ENCODE measurements around the gene CYP21A2. TPM values are rescaled to one million over a fixed set of nuclear protein-coding genes. Genes with fewer than 3 reads are reported as not detected.

CYP21A2 gene
- total and polyA plus RNA-seq, 2 of the 8 experiments (the other 6 are each of a cell fraction or from before 2014, with no cell fraction given), result 0.22 to 0.23 TPM

DNA sequence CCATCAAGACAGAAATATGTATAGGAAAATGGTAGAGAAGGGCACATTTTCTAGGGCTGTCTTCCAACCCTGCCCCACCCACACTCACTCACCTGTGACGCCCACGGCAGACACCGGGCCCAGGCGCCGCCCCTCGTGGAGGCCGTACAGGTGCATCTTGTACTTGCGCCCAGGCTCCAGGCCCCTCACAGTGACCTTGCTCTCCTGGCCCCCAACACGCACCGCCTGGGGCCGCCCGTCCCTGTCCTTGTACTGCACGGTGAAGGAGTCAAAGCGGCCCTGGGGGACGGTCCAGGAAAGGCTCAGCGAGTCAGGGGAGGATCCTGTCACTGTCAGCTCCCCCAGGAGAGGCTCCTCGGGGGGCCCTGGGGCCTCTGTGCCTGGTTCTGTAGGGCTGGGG is 19.8 kb downstream of the CYP21A2 start:
- no peaks in the 10 kb centered on the region for H3K36me3 ChIP-seq (ENCODE audit: control insufficient read depth in 2 of 4, insufficient read depth in 4 of 4, low read length in 3 of 4)
- H2BK15ac ChIP-seq (ENCODE audit: low read length), result no peak overlapping the region
- no peaks in the 10 kb centered on the region for H3K9me3 ChIP-seq (ENCODE audit: insufficient read depth in 2 of 2, low read depth in 1 of 2, low read length in 1 of 2)
- H3K79me1 ChIP-seq (ENCODE audit: low read depth, low read length), result no peaks in the 10 kb centered on the region
- no peak overlapping the region for H3K56ac ChIP-seq (replicated peaks; ENCODE audit: insufficient read length, low read depth, low read length)
- no peak overlapping the region for H3K23ac ChIP-seq (ENCODE audit: insufficient read length)
- H3K4me2 ChIP-seq (ENCODE audit: insufficient read depth in 1 of 2, low read depth in 2 of 2, low read length in 2 of 2), result no peak overlapping the region
- no peak overlapping the region for H2BK20ac ChIP-seq (ENCODE audit: low read length)
- no peak overlapping the region for H4K91ac ChIP-seq (replicated peaks; ENCODE audit: insufficient read length, low read length)
- DNase-seq (ENCODE audit: low read depth in 1 of 2, low spot score in 2 of 2), result no peak
- POLR2A ChIA-PET (ENCODE audit: partially characterized antibody), result interaction anchor here (1.7 kb wide), 1 partner anchor 12 kb away, joined by 3 read pairs; no protein-coding TSS in a partner anchor
- H3K18ac ChIP-seq (ENCODE audit: extremely low read depth, low read length), result no peak overlapping the region
- no peak overlapping the region for H2BK5ac ChIP-seq (ENCODE audit: low read depth, low read length)
- no peak overlapping the region for H3K4me3 ChIP-seq (ENCODE audit: extremely low read depth in 1 of 4, insufficient read depth in 2 of 4, low read depth in 3 of 4, low read length in 4 of 4)
- no peak overlapping the region for H4K8ac ChIP-seq (ENCODE audit: extremely low read depth, insufficient read depth, low read length)
- no peak for FAIRE-seq
- H2AFZ ChIP-seq (ENCODE audit: low read length), result no peak overlapping the region
- no peaks in the 10 kb centered on the region for H4K20me1 ChIP-seq (replicated peaks in 1 of 2; ENCODE audit: control insufficient read depth in 1 of 2, insufficient read depth in 2 of 2, low read length in 2 of 2)
- no peak overlapping the region for H3K27ac ChIP-seq (ENCODE audit: low read depth, low read length)
- no peak overlapping the region for H2BK120ac ChIP-seq (replicated peaks; ENCODE audit: low read depth, low read length)
- no peaks in the 10 kb centered on the region for H3K23me2 ChIP-seq (ENCODE audit: low read depth, low read length)
- no peak overlapping the region for H3K4ac ChIP-seq (replicated peaks; ENCODE audit: insufficient read length, low read depth, low read length)
- WGBS, 2 experiments (ENCODE audit: extremely low coverage in 1 of 2, insufficient coverage in 1 of 2, insufficient read length in 1 of 2, insufficient replicate concordance in 2 of 2, low coverage in 1 of 2, low lambda C conversion rate in 2 of 2, missing lambda C conversion rate in 1 of 2), result 81% methylated on average over 16 of the region's 17 CpGs; no CpG with 5 or more reads in 1 of the 2 experiments
- H3K27me3 ChIP-seq (replicated peaks in 1 of 4; ENCODE audit: control insufficient read depth in 3 of 4, extremely low read depth in 1 of 4, insufficient read depth in 3 of 4, low read length in 3 of 4), result no peaks in the 10 kb centered on the region
- H3K4me1 ChIP-seq (replicated peaks in 1 of 4; ENCODE audit: control insufficient read depth in 3 of 4, insufficient read depth in 4 of 4, low read length in 3 of 4), result no peaks in the 10 kb centered on the region
- no peak overlapping the region for H2AK5ac ChIP-seq (ENCODE audit: low read depth, low read length)
- CTCF ChIA-PET (ENCODE audit: partially characterized antibody), result interaction anchor here (4.1 kb wide), 1 partner anchor 10 kb away, joined by 38 read pairs; no protein-coding TSS in a partner anchor
- H3K14ac ChIP-seq (ENCODE audit: insufficient read length), result no peak overlapping the region
- H4K5ac ChIP-seq (ENCODE audit: insufficient read length, low read depth, low read length), result no peak overlapping the region
- H2BK12ac ChIP-seq (ENCODE audit: low read depth, low read length), result no peak overlapping the region
- H3K9ac ChIP-seq (replicated peaks in 1 of 4; ENCODE audit: extremely low read depth in 1 of 4, low read depth in 3 of 4, low read length in 3 of 4), result no peak overlapping the region
- H3K79me2 ChIP-seq (ENCODE audit: control insufficient read depth in 1 of 2, insufficient read depth in 2 of 2, low read length in 2 of 2), result no peaks in the 10 kb centered on the region
- TF ChIP-seq, protein P1, sequence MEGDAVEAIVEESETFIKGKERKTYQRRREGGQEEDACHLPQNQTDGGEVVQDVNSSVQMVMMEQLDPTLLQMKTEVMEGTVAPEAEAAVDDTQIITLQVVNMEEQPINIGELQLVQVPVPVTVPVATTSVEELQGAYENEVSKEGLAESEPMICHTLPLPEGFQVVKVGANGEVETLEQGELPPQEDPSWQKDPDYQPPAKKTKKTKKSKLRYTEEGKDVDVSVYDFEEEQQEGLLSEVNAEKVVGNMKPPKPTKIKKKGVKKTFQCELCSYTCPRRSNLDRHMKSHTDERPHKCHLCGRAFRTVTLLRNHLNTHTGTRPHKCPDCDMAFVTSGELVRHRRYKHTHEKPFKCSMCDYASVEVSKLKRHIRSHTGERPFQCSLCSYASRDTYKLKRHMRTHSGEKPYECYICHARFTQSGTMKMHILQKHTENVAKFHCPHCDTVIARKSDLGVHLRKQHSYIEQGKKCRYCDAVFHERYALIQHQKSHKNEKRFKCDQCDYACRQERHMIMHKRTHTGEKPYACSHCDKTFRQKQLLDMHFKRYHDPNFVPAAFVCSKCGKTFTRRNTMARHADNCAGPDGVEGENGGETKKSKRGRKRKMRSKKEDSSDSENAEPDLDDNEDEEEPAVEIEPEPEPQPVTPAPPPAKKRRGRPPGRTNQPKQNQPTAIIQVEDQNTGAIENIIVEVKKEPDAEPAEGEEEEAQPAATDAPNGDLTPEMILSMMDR (IDR thresholded peaks at IDR 0.05; ENCODE audit: control extremely low read depth in 1 of 3, insufficient read depth in 1 of 3, low read depth in 1 of 3, low read length in 3 of 3), result no peak
- TF ChIP-seq, protein P2, sequence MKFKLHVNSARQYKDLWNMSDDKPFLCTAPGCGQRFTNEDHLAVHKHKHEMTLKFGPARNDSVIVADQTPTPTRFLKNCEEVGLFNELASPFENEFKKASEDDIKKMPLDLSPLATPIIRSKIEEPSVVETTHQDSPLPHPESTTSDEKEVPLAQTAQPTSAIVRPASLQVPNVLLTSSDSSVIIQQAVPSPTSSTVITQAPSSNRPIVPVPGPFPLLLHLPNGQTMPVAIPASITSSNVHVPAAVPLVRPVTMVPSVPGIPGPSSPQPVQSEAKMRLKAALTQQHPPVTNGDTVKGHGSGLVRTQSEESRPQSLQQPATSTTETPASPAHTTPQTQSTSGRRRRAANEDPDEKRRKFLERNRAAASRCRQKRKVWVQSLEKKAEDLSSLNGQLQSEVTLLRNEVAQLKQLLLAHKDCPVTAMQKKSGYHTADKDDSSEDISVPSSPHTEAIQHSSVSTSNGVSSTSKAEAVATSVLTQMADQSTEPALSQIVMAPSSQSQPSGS (IDR thresholded peaks at IDR 0.05; ENCODE audit: low read length), result no peak
- no peak for TF ChIP-seq EGR1 (IDR thresholded peaks at IDR 0.05; ENCODE audit: borderline replicate concordance, low read depth, low read length)
- TF ChIP-seq TCF12 (IDR thresholded peaks at IDR 0.05; ENCODE audit: low read depth, low read length), result no peak
- no peak for TF ChIP-seq GABPA (IDR thresholded peaks at IDR 0.05; ENCODE audit: borderline replicate concordance, insufficient read depth, low read length)
- no peak for TF ChIP-seq KDM4A (IDR thresholded peaks at IDR 0.05; ENCODE audit: low read depth, low read length, severe bottlenecking)
- TF ChIP-seq CEBPB (IDR thresholded peaks at IDR 0.05; ENCODE audit: low read depth, low read length), result no peak
- no peak for TF ChIP-seq CTBP2 (IDR thresholded peaks at IDR 0.05; ENCODE audit: borderline replicate concordance, insufficient read depth, insufficient read length, low read length)
- TF ChIP-seq SRF (IDR thresholded peaks at IDR 0.05; ENCODE audit: low read depth, low read length), result no peak
